Upper lobe of left lung (tissue), 4 donors: ENCODE measurements around the gene RIN3.

Experiments
- EP300 ChIP-seq, 4 donors: sonication (generic); formaldehyde crosslinking; IDR thresholded peaks; one replicate each; pipeline ENCODE4 v1.5.1; 2017; ENCODE audit warnings: antibody characterized with exemption in 4 of 4, control low read depth in 2 of 4
- POLR2AphosphoS5 ChIP-seq, 2 donors: sonication (generic); formaldehyde crosslinking; IDR thresholded peaks; one replicate each; pipeline ENCODE4 v1.5.1; 2017; ENCODE audit warnings: antibody characterized with exemption in 2 of 2
- TF ChIP-seq, protein P1 (sequence below), 6 experiments: fragments of 450-650 bp in 4 of 6; fragments of 200-600 bp in 2 of 6; sonication (generic) in 2 of 6; IDR thresholded peaks; one replicate each; pipeline ENCODE4 v1.5.1; 2016 to 2019; ENCODE audit warnings: antibody characterized with exemption in 6 of 6

DNA sequence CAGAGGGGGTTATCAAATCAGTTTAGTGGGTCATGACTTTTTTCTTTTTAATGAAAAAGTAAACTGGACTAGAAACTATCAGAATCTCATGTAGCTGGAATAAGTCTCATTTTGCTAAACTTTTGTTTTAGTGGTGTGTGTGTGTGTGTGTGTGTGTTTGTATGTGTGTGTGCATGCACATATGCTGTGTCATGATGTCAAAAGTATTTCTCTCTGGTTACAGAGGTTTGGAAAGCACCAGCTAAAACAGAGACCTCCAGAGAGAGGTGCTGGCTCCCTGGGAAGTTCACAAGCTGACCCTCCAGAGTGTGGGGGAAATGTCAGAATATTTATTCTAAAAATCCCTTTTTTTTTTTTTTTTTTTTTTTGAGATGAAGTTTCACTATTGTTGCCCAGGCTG, 120.1 kb downstream of the RIN3 start:
- TF ChIP-seq, protein P1, sequence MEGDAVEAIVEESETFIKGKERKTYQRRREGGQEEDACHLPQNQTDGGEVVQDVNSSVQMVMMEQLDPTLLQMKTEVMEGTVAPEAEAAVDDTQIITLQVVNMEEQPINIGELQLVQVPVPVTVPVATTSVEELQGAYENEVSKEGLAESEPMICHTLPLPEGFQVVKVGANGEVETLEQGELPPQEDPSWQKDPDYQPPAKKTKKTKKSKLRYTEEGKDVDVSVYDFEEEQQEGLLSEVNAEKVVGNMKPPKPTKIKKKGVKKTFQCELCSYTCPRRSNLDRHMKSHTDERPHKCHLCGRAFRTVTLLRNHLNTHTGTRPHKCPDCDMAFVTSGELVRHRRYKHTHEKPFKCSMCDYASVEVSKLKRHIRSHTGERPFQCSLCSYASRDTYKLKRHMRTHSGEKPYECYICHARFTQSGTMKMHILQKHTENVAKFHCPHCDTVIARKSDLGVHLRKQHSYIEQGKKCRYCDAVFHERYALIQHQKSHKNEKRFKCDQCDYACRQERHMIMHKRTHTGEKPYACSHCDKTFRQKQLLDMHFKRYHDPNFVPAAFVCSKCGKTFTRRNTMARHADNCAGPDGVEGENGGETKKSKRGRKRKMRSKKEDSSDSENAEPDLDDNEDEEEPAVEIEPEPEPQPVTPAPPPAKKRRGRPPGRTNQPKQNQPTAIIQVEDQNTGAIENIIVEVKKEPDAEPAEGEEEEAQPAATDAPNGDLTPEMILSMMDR (IDR thresholded peaks at IDR 0.05): no peak
- TF ChIP-seq POLR2AphosphoS5 (IDR thresholded peaks at IDR 0.05): no peak
- TF ChIP-seq EP300 (IDR thresholded peaks at IDR 0.05): no peak
